ENCODE data around the gene BAG5. TPM values are rescaled to one million over a fixed set of nuclear protein-coding genes. Genes with fewer than 3 reads are reported as not detected.

BAG5 gene
- total and polyA plus RNA-seq, 2 of the 8 experiments (the other 6 are each of a cell fraction or from before 2014, with no cell fraction given), result 7.4 to 29.5 TPM

DNA sequence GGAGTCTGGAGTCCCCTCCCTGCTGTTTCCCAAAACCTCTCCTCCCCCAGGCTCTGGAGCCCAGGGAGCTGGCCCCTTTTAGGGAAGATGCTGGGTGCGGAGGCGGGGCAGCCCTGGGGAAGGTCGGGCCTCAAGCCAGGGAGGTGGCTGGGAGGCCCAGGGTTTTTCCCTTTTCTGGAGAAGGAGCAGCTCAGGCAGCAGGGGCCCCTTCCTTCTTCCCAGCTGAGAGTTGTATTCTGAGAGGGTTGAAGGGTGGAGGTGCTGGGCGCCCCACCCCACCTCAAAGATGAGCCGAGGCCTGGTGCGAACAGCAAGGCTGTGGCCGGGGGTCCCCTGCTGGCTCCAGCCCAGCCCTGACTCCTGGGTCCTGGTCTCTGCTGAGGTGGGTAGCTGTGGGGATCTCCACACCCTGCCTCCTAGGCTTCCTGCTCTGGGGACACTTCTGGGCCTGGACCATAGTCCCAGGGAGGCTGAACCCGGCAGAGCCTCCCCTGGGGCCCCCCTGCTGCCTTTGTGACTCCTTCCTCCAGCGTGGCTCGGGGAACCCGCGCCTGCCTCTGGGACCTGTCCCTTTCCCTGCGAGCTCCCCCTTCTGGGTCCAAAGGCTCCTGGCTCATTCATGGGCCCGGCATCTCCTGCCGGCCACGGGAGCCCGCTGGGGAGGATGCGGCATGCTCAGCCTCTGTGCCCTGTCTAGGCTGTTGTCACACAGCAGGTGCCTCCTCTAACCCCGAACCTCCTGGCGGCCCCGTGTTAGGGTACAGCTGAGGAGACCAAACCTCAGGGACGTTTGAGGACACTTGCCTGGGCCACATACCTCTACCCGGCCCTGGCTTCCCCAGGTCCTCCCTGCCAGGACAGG lies 29.1 kb downstream of the BAG5 start (continued):
- no peak for TF ChIP-seq RFX5 (IDR thresholded peaks at IDR 0.05; ENCODE audit: borderline replicate concordance, low read depth, low read length)

Data from H1 (cell line).